ENCODE measurements around the gene MYO1G. TPM values are rescaled to one million over a fixed set of nuclear protein-coding genes. Genes with fewer than 3 reads are reported as not detected.

MYO1G gene
- total and polyA plus RNA-seq, 10 of the 15 experiments (the other 5 are each of a cell fraction or from before 2014, with no cell fraction given), result 1.8 to 232 (median 134) TPM

- no peaks in the 10 kb centered on the region for H3K9me3 ChIP-seq (replicated peaks; ENCODE audit: control insufficient read depth, insufficient read depth, low read length)
- DNase-seq (ENCODE audit: low read depth, low spot score) (no peak), ATAC-seq (no peak), FAIRE-seq (no peak)
- no peak overlapping the region for H2AFZ ChIP-seq (ENCODE audit: control insufficient read depth, low read depth, low read length)
- peaks cover 19% of the 10 kb centered on the region for H4K20me1 ChIP-seq (ENCODE audit: control insufficient read depth, insufficient read depth)
- peaks cover 68% of the 10 kb centered on the region for H3K79me2 ChIP-seq (ENCODE audit: control insufficient read depth, insufficient read depth, low read length)
- H3K27ac ChIP-seq (ENCODE audit: control insufficient read depth, insufficient read depth), result no peak overlapping the region
- intact Hi-C loops (cut with micrococcal nuclease; ENCODE audit: unreplicated experiment), result loop anchor here (5.0 kb wide), 1 partner anchor 88 kb away; the partner anchor contains the start of gene PURB
- H3K4me3 ChIP-seq, result peak overlapping the region; percentile 100; the same call in 1 of the 2 replicates
- ChIA-PET SMC1A (ENCODE audit: uncharacterized antibody, unreplicated experiment) (interaction anchor here (0.9 to 16.7 kb wide), 7 partner anchors 25 to 161 kb away, joined by 3 to 303 read pairs (median 22); partner anchors contain the start of genes CCM2 and TBRG4), CTCF (interaction anchor here (1.3 to 6.9 kb wide), 8 partner anchors 27 to 160 kb away, joined by 3 to 219 read pairs (median 22); partner anchors contain the start of gene TBRG4), RAD21 (ENCODE audit: unreplicated experiment) (interaction anchor here (1.1 to 14.6 kb wide), 9 partner anchors 9 to 161 kb away, joined by 3 to 303 read pairs (median 17); partner anchors contain the start of gene CCM2), POLR2A (interaction anchor here (0.9 to 16.1 kb wide), 5 partner anchors 10 to 129 kb away, joined by 3 to 280 read pairs (median 4); partner anchors contain the start of gene CCM2)
- H3K9ac ChIP-seq (ENCODE audit: control insufficient read depth, insufficient read depth, low read length), result peak overlapping the region; percentile 98
- H3K36me3 ChIP-seq (ENCODE audit: control insufficient read depth in 2 of 2, insufficient read depth in 2 of 2, low read length in 1 of 2), result peaks cover 44 to 50% of the 10 kb centered on the region in 2 experiments
- WGBS (ENCODE audit: insufficient coverage, insufficient replicate concordance, low lambda C conversion rate, missing lambda C conversion rate), result 87% methylated on average over 11 of the region's 12 CpGs
- TF ChIP-seq RELB (IDR thresholded peaks at IDR 0.05; ENCODE audit: low read depth) (no peak), EZH2 (IDR thresholded peaks at IDR 0.05; ENCODE audit: borderline replicate concordance, control insufficient read depth, low read depth, low read length) (no peak), NFYA (IDR thresholded peaks at IDR 0.05; ENCODE audit: borderline replicate concordance, low read depth, low read length) (no peak), KDM1A (IDR thresholded peaks at IDR 0.05; ENCODE audit: borderline replicate concordance) (no peak), TCF7 (IDR thresholded peaks at IDR 0.05; ENCODE audit: borderline replicate concordance) (no peak), HDAC2 (IDR thresholded peaks at IDR 0.05) (no peak), TCF3 (IDR thresholded peaks at IDR 0.05; ENCODE audit: borderline replicate concordance, insufficient read depth, low read depth, low read length) (no peak), CREM (IDR thresholded peaks at IDR 0.05; ENCODE audit: low read depth) (no peak), NFIC (IDR thresholded peaks at IDR 0.05; ENCODE audit: low read depth, low read length) (no peak), NFYB (IDR thresholded peaks at IDR 0.05; ENCODE audit: insufficient read depth, low read depth, low read length) (no peak), SMAD5 (IDR thresholded peaks at IDR 0.05; ENCODE audit: low read depth) (peak; percentile 49; the same call in 1 of the 2 replicates), POLR2AphosphoS5 (IDR thresholded peaks at IDR 0.05; ENCODE audit: low read length) (peak; percentile 6; the same call in 1 of the 2 replicates), ZBTB40 (IDR thresholded peaks at IDR 0.05; ENCODE audit: borderline replicate concordance) (no peak), STAT3 (IDR thresholded peaks at IDR 0.05; ENCODE audit: low read depth, low read length) (no peak), POLR2AphosphoS2 (IDR thresholded peaks at IDR 0.05; ENCODE audit: low read depth, low read length) (no peak; the same call in 1 of the 2 replicates)
- in situ Hi-C loops (cut with MboI), result loop anchor here (10.0 kb wide), 1 partner anchor 159 kb away; no protein-coding TSS in a partner anchor
- peaks cover 36% of the 10 kb centered on the region for H3K4me1 ChIP-seq (ENCODE audit: control insufficient read depth, insufficient read depth, low read length)
- BruUV-seq (replicated peaks), result no TSS peak
- H3K4me2 ChIP-seq (ENCODE audit: control insufficient read depth, insufficient read depth), result peak overlapping the region; percentile 99
- H3K27me3 ChIP-seq (replicated peaks in 1 of 2; ENCODE audit: control insufficient read depth in 2 of 2, insufficient read depth in 2 of 2, low read length in 1 of 2), result no peaks in the 10 kb centered on the region
Observed at GRCh38 chr7:44975331-44976039, 3.3 kb downstream of the MYO1G start.

Data from GM12878 (cell line).